ENCODE data around the gene EYS. TPM values are rescaled to one million over a fixed set of nuclear protein-coding genes. Genes with fewer than 3 reads are reported as not detected.

EYS gene
- polyA plus RNA-seq, 3 donors, result 0.51 to 0.69 (median 0.65) TPM

DNA sequence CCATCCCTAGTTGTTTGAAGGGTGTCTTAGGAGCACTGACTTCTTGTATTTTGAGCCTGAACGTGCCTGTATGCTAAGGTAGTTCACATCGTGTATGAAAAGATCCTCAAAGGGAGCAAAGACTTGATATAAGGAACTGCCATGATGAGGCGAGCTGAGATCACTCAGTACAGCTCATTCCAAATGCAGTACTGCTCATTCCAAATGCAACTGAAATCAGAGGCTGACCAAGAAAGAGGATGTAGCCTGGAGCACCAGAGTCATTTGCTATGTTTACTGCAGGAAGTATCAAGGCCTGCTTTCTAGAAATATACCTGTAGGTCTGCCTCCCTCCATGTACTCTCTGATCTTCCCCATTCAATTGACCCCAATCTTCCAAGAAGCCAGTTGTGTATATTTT lies 832.2 kb downstream of the EYS start:
- no peak for DNase-seq (ENCODE audit: low read depth in 3 of 3, low spot score in 2 of 3)

DNA sequence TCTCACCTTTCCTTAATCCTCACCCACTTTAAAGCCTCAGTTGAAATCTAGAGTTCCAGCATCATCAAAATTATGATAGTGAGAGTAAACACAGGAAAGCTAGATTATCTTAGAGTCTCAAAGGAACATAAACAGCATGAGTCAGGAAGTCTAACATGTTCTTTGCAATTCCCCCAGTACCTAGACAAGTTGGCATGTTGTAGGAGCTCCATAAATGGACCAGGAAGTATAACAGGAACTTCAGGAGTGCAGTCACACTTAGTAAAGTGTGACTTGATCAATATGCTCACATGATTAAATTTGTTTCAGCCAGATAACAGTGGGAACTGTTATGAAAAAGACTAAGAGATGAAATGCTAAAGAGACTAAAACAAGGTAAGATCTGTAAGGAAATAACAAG lies 834.4 kb downstream of the EYS start:
- DNase-seq (ENCODE audit: low read depth in 3 of 3, low spot score in 2 of 3), result no peak

DNA sequence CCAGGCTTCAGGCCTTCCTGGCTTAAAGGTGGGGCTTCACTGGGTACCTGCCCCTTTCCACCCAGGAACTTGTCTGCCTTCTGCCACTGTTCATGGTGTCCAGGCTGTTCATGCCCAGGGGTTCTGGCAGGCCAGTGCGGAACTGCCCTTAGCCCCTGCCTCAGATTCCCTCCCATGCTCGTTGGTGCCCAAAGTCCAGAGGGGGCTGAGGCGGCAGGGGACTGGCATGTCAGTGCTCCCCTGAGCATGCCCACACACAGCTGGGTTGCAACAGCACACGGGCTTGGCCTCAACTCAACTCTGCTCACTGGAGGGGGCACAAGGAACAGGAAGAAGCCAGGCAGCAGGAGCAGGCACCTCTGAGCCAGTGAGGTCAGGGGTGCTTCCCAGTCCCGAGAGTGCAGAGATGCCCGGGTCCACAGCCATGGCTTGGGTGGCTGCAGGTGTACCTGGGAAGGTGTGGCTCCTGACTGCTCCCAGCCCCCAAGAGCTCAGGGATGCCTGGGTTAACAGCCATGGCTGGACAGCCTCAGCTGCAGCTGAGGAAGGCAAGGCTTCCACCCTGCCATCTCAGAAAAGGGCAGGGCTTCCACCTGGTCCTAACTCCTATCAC lies 845.9 kb downstream of the EYS start:
- no peak for DNase-seq (ENCODE audit: low read depth in 3 of 3, low spot score in 2 of 3)

DNA sequence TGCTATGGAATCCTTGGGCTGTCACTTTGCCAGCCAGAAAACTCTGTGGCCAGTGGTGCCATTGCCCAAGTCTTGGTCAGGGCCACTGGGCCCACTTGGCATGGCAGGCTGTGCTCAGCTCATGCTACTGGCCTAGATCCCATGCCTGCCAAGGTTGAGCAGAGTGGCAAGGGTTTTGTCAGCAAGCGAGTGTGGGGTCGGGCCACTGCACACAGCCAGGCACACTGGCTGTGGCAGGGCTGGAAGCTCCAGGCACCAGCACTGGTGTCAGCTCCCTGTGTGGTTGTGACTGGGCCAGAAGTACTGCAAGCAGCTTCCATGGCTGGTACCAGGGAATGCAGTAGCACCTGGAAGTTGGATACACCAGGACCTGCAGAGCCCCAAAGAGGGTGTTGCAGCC lies 846.8 kb downstream of the EYS start:
- DNase-seq (ENCODE audit: low read depth in 3 of 3, low spot score in 2 of 3), result no peak

DNA sequence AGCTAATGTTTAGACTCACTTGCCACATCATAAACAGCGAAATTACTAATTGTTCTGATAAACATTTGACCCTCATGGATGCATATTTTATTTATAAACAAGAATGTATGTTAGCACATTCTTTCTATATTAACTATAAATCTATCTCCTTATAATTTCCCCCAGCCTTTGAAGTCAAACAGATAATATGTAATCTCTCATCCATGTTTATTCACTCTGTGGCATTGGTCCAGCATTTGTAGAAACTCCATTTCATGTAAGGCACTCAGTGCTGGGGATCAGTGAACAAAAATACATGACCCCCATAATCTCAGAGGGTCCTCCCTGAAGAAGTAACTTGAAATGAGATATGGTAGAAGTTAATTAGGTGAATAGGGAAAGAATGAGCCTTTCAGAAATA lies 856.9 kb downstream of the EYS start:
- no peak for DNase-seq (ENCODE audit: low read depth in 3 of 3, low spot score in 2 of 3)

DNA sequence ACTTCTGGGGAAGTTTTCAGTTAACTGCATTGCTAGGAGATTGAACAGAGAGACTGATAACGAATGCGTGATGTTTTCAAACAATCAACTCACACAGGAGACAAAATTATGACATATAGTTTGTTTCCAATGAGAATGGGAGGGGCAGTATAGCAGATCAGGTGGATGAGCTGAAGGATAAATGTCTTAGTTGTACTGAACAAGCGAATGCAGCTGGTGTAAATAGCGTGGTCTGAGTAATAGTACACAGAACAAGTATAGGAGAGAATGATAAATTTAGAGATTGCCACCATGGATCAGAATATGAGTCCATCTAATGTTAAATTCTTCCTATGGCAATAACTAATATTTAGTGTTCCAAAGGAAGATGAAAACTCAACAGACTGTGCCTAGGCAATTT lies 858.6 kb downstream of the EYS start:
- DNase-seq (ENCODE audit: low read depth in 3 of 3, low spot score in 2 of 3), result no peak

DNA sequence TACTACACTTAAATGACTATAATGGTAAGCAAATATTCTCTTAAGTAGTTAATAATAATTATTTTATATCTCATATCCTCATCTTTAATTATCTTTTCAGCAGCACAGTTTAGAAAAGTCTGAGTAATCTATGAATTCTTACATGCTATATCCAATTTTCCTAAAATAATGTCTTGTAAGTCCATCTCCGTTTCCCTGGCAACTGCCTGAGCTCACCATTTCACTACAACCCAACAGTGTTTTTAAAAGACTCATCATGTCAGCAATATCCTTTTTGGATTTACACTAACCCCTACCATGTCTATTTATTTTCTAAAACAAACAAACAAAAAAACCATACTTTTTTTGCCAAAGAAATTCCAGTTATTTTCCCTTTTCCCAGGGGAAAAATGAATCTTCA lies 859.6 kb downstream of the EYS start:
- DNase-seq (ENCODE audit: low read depth in 3 of 3, low spot score in 2 of 3), result no peak

DNA sequence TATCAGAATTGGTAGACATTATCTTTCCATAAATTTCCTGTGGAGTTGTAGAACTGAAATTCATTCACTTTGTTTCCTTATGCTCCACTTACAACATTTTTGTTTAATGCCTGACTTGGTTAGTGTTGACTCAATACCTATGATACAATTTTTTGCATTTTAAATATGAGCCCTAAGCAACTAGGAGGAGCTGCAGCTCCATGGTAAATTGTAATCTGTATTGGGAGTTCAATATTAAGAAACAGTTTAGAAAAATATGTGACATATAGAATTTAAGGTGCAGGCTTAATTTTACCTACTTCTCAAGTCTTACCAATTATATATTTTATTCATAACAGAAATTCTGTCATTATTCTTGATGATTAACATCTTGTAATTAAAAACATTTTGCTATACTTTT lies 868.3 kb downstream of the EYS start:
- DNase-seq (ENCODE audit: low read depth in 3 of 3, low spot score in 2 of 3), result no peak

DNA sequence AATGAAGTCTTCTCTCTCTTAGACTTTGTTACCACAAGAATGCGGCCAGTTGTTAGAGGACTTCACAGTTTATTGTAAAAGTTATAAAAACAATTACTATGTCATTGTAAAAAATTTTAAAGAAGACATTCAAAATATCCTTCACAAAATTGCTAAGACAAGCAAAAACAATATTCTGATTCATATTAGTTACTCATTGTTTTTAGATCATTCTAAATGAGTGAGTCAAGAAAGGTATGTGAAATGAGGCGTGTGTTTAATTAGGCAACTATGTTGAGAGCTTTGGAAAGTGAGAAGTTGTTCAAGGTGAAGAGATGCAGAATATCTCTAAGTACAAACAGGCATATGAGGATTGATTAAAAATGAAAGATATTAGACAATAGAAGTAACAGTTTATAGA lies 875.3 kb downstream of the EYS start:
- DNase-seq (ENCODE audit: low read depth in 3 of 3, low spot score in 2 of 3), result no peak

DNA sequence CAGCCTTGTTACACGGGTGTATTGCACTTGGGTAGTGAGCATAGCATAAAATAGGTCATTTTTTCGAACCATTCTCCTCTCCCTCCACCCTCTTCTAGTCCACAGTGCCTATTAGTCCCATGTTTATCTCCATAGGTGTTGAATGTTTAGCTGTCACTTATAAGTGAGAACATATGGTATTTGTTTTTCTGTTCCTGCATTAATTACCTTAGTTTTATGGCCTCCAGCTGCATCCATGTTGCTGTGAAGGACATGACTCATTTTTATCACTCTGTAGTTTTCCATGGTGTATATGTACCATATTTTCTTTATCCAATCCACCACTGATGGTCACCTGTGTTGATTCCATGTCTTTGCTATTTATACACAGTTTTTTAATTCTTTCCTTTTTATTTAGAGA lies 889.5 kb downstream of the EYS start:
- DNase-seq (ENCODE audit: low read depth in 3 of 3, low spot score in 2 of 3), result no peak

DNA sequence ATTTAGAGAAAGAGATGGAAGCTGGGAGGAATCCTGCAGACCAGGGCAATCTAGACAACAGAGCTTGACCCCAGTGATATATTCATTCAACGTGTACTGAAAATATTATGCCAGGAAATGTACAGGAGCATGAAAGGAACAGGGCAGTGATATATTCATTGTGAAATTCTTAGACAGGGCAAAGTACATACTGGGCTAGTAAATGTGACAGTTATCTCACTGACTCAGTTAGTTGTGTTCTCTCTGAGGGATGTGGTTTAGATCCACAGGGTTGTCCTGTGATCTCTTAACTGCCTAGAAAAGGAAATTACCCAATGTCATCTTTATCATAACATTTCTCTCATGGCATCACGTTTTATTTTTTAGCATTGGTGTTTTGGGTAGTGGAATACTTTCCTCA lies 891.3 kb downstream of the EYS start:
- no peak for DNase-seq (ENCODE audit: low read depth in 3 of 3, low spot score in 2 of 3)

DNA sequence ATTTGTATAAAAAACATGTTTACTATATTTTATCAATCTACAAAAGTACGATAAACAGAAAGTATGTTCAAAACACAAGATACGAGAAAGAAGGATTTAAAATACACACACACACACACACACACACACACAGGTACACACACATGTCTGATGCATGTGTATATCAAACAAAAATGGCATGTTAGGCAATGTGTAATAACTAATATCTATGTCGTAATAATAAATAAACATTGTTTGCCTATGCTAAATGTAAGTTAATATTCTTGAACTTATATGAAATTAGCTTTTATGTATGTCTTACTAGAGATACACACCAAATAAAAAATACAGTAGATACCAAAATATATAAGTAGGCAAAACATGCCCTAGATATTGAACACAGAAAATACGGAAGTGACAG lies 894.9 kb downstream of the EYS start:
- no peak for DNase-seq (ENCODE audit: low read depth in 3 of 3, low spot score in 2 of 3)

DNA sequence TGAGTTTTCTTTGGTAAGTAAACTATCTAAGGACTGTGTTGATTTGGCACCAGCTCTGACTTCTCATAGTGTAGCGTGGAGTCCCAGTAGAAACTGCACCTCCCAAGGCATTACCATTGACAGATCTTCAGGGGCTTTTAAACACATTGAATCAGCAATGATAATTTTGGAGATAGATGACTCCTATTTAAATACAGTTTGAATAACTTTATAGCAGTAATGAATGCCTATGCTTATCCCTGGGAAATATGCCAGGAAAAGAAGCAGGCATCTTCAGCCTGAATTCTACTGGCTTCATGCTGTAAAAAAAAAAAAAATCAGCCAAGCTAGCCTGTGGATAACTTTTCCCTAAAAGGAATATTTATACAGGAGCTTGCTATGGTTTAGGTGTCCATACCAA lies 895.9 kb downstream of the EYS start:
- DNase-seq (ENCODE audit: low read depth in 3 of 3, low spot score in 2 of 3), result no peak

DNA sequence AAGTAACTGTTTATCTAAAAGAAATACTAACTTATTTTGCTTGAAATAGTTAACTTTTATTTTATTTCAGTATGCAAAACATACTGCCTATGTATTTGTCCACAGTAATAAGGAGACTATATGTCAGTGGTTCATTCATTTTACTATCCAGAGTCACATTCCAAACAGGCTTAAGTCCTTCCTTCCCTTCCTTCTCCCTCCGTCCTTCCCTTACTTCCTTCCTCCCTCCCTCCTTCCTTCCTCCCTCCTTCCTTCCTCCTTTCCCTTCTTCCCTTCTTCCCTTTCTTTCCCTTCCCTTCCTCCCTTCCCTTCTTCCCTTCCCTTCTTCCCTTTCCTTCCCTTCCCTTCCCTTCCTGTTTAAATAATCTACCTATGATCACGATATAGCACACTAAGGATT lies 899.2 kb downstream of the EYS start:
- DNase-seq (ENCODE audit: low read depth in 3 of 3, low spot score in 2 of 3), result no peak

DNA sequence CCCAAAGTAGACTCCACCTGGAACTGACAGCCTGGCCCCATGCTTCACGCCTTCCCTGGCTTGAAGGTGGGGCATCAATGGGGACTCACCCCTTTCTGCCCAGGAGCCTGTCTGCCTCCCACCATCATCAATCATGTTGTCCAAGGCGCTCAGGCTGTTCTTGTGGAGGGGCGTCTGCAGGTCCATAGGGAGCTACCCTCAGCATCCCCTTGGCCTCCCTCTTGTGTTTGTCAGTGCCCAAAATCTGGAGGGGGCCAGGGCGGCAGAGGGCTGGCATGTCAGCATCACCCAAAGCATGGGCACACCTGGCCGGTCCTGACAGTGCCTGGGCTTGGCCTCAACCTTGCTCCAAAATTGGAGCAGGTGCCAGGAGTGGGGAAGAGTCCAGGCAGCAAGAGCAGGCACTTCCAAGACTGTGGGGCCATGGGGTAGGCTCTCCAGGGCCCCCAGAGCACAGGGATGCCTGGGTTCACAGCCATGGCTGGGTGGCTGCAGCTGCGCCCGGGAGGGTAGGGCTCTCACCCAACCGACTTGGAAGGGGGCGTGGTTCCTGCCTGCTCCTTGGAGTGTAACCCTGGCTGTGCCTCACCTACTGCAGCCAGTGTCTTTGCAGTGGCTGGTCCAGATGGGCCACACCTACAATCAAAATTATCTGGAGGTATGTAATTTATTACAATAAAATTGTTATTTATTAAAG lies 903.4 kb downstream of the EYS start:
- DNase-seq (ENCODE audit: low read depth in 3 of 3, low spot score in 2 of 3), result no peak

DNA sequence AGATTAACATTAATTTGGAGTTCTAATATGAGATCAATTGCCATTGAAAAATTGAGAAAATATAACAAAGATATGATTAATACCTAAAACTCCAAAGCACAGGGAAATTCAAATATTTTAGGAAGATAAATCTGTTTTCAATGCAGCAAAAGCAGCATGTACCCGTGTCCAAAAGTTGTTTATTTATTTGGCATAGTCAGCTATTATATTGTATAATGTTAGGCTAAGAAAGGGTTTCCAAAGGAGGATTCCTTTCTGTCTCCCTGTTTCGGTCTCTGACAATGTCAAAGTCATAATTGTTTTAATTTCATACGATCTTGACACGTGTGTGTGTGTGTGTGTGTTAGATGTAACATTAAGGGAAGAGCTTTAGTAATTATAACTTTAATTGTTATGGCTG lies 914.5 kb downstream of the EYS start:
- no peak for DNase-seq (ENCODE audit: low read depth in 3 of 3, low spot score in 2 of 3)

DNA sequence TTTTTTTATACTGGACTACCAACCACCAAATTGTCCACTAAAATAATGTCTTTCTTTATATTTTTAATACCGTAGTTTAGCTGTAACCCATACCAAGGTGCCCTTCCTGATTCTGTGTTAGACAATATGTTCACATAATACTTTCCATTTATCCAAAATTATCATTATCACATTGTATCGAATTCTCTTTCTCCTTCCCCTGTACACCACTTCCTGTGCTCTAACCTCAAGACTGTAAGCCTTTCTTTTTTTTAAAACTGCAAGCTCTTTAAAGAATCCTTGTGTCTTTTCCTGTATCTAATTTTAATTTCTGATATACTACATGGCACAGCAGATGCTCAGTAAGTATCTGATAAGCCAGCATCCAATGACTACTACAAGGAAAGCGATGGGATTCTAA lies 917.5 kb downstream of the EYS start:
- DNase-seq (ENCODE audit: low read depth in 3 of 3, low spot score in 2 of 3), result no peak

DNA sequence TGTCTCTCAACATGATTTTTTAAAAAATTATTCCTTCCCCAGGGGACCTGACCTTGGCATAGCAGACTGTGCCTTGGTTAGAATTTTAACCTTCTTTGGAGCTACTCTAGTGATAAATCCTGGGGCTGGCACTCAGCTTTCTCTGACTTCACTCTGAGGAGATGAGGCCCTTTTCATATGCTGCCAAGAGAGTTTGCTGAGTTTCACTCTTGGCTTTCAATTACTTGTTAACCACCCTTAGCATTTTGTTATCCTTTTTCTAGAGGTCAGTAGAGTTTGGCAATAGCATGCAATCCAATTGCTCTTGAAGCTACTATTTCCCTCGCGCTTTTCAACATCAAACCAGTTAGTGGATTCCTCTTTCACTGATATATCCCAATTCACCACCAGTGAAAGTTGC lies 920.3 kb downstream of the EYS start:
- no peak for DNase-seq (ENCODE audit: low read depth in 3 of 3, low spot score in 2 of 3)

DNA sequence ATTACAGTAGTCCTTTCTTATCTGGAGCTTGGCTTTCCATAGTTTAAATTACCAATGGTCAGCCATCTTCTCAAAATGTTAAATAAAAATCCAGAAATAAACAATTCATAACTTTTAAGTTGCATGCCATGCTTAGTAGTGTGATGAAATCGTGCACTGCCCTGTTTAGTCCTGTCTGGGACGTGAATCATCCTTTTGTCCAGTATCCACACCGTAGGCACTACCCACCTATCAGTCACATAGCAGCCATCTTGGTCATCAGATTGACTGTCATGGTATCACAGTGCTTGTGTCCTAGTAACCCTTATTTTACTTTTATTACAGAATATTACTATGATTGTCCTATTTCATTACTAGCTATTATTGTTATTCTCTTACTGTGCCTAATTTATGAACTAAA lies 924.1 kb downstream of the EYS start:
- DNase-seq (ENCODE audit: low read depth in 3 of 3, low spot score in 2 of 3), result no peak

DNA sequence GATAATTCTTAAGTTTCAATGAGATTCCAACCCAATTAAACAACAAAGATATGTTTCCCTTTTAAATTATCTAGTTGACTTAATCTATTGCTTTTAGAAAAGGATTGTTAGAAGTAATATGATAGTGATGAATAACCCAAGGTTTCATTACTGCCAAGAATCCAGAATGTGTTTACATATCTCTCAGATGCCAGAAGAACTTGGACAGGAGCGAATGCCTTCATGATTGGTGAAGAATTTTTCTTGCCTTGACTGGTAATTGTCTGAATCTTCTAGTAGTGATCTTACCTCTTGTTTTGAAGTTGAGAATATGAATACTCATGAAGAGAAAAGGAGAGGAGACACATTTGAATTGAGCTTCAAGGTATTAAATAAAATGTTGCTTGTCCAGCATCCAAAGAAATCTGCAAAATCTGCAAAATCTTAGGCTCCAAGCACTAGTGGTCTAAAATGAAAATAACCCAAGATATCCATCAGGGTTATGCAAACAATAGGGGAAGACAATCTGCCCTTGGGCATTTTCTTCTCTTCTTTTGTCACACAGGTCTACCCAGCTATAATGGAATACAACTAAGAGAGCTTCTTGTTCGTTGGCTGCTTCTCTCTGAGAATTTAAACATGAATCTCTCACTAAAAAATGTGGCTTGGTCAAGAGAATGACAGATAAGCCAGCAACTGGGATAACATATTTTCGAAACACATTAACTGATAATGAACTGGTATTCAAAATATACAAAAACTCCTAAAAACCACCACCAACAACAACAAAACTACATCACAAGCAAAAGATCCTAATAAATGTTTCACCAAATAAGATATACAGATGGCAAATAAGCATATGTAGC lies 928.9 kb downstream of the EYS start:
- no peak for DNase-seq (ENCODE audit: low read depth in 3 of 3, low spot score in 2 of 3)

DNA sequence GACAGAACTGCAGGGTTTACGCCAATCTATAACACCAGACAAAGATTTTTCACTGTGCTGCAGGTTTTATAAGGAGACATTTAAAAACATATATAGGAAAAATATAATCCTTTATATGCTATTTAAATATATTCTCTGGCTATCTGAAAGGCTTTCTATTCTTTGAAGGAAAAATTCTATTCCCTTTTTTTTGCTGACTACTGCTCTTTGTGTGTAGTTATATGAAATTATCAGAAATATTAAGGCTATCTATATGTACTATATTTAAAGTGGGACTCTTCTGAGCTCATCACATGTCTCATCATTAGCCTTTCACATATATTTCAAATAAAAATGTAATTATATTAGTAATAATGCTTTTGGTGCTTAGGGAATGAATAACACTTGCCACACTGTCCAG lies 930.7 kb downstream of the EYS start:
- no peak for DNase-seq (ENCODE audit: low read depth in 3 of 3, low spot score in 2 of 3)

DNA sequence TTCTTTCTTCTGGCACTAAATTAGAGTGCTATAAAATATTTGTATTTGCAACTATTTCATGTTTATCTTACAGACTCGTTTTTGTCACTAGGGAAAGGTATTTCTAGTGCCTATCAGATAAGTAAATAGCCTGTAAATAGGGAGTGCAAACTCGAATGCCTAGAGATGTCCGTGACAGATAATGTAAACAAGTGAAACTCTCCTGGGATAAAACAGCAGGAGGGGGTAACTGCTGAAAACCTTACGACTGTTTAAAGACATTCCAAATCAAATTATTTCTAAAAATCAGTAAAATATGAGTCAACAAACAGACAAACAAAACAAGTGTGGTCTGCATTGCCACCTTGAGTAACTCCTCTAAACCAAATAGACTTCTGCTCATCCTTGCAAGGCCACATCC lies 932.1 kb downstream of the EYS start:
- DNase-seq (ENCODE audit: low read depth in 3 of 3, low spot score in 2 of 3), result no peak

All from right renal cortex interstitium (tissue), 3 donors.